ENCODE data around the gene LASP1.
"Not testable (repeated sequence)": the region's sequence is repeated elsewhere in the genome, so short reads cannot be mapped to it uniquely, and the experiment has no call there.

LASP1 gene

DNA sequence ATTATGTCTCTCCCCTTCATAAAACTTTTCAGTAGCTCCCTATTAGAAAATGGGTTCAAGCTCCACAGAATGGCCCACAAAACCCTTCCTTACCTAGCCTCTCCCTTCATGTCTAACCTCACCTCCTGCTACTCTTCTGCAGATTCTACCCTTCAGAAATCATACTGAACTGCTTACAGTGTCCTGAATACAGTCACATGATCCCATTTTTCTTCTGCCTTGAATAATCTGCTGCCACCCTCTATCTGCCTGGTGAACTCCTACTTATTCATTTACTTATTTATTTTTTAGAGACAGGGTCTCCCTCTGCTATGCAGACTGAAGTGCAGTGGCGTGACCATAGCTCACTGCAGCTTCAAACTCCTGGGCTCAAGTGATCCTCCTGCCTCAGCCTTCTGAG, 70.5 kb downstream of the LASP1 start:
- intact Hi-C loops (cut with DNase I; ENCODE audit: low total_unique reads) = no loop called here

DNA sequence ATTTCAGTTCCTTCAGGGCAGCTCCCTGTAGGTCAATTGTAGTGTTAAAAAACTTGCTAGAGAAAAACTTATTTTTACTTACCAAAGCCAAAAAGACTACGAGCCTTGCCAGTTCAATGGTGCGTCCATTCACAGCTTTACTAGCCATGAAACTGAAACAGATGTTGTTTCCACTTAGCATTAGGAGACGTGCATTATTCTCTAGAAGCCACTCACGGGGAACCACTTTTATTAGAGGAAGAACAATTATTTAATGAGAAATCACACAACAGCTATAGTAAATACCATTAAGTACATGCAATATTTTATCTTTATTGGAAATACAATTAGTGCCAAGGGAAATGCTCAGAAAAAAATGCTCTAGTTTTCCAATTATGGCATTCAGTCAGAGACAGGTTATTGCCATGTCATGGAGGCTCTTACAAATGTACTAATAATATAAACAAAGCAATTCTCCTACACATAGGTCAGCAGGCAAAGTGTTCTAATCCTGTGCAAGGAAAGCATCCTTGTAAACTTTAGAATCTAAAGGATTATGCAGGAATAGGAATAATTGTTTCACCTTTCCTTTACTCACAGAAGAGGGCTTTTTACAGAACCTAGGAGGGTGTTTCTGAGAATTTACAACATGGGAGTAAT, 73.0 kb downstream of the LASP1 start:
- H3K9me3 ChIP-seq = no peaks in the 10 kb centered on the region
- H3K36me3 ChIP-seq = no peaks in the 10 kb centered on the region
- DNase-seq = no peak
- peak overlapping the region; percentile 21 to 52 for H3K27ac ChIP-seq
- no peak overlapping the region for H3K4me3 ChIP-seq
- intact Hi-C loops (cut with DNase I; ENCODE audit: low total_unique reads) = no loop called here
- peaks cover 0 to 18% (median 3%) of the 10 kb centered on the region in 4 donors for H3K4me1 ChIP-seq
- no peaks in the 10 kb centered on the region for H3K27me3 ChIP-seq
- TF ChIP-seq, protein P1, sequence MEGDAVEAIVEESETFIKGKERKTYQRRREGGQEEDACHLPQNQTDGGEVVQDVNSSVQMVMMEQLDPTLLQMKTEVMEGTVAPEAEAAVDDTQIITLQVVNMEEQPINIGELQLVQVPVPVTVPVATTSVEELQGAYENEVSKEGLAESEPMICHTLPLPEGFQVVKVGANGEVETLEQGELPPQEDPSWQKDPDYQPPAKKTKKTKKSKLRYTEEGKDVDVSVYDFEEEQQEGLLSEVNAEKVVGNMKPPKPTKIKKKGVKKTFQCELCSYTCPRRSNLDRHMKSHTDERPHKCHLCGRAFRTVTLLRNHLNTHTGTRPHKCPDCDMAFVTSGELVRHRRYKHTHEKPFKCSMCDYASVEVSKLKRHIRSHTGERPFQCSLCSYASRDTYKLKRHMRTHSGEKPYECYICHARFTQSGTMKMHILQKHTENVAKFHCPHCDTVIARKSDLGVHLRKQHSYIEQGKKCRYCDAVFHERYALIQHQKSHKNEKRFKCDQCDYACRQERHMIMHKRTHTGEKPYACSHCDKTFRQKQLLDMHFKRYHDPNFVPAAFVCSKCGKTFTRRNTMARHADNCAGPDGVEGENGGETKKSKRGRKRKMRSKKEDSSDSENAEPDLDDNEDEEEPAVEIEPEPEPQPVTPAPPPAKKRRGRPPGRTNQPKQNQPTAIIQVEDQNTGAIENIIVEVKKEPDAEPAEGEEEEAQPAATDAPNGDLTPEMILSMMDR (IDR thresholded peaks at IDR 0.05) = no peak

More for the DNA sequence above, 70.5 kb downstream of the LASP1 start:
- no peak for DNase-seq
- no peaks in the 10 kb centered on the region for H3K9me3 ChIP-seq
- H3K27ac ChIP-seq = no peak overlapping the region
- TF ChIP-seq, protein P1 (IDR thresholded peaks at IDR 0.05) = no peak
- H3K4me3 ChIP-seq = no peak overlapping the region
- peaks cover 0 to 30% (median 3%) of the 10 kb centered on the region in 4 donors for H3K4me1 ChIP-seq
- H3K27me3 ChIP-seq = no peaks in the 10 kb centered on the region
- no peaks in the 10 kb centered on the region for H3K36me3 ChIP-seq

DNA sequence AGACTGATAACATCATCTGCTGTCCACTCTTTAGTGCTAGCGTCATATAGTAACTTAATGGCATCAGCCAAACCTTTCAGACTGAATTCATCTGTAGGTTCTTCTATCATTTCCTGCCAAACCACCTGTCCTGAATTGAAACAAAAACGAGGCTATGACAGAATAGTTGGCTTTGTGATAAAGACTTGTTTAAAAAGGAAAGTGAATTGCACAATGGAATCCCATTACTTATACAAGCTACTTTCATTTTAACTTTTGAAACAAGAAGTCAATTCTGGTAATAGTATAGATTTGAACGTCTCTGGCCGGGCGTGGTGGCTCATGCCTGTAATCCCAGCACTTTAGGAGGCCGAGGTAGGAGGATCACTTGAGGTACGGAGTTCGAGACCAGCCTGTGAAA, 73.7 kb downstream of the LASP1 start:
- TF ChIP-seq, protein P1 (IDR thresholded peaks at IDR 0.05) = no peak
- no peak overlapping the region for H3K4me3 ChIP-seq
- no peak for DNase-seq
- H3K9me3 ChIP-seq = no peaks in the 10 kb centered on the region
- H3K4me1 ChIP-seq = peaks cover 0 to 13% (median 3%) of the 10 kb centered on the region in 4 donors
- no peaks in the 10 kb centered on the region for H3K27me3 ChIP-seq
- H3K36me3 ChIP-seq = no peaks in the 10 kb centered on the region
- peak overlapping the region in 1 of 2 donors; percentile 52 for H3K27ac ChIP-seq
- intact Hi-C loops (cut with DNase I; ENCODE audit: low total_unique reads) = no loop called here

DNA sequence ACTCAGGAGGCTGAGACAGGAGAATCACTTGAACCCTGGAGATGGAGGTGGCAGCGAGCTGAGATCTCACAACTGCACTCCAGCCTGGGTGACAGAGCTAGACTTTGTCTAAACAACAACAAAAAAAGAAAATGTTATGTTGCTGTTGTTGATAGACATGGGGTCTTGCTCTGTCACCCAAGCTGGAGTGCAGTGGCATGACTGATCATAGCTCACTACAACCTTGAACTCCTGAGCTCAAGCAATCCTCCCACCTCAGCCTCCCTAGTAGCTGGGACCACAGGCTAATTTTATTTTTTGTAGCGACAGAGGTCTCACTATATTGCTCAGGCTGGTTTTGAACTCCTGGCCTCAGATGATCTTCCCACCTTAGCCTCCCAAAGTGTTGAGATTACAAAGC, 77.3 kb downstream of the LASP1 start:
- Histone ChIP-seq H3K27ac (no peak overlapping the region), H3K27me3 (no peaks in the 10 kb centered on the region), H3K4me1 (peaks cover 0 to 13% (median 3%) of the 10 kb centered on the region in 4 donors), H3K9me3 (no peaks in the 10 kb centered on the region), H3K4me3 (no peak overlapping the region), H3K36me3 (no peaks in the 10 kb centered on the region)
- intact Hi-C loops (cut with DNase I; ENCODE audit: low total_unique reads) = no loop called here
- DNase-seq = no peak
- TF ChIP-seq, protein P1 (IDR thresholded peaks at IDR 0.05) = no peak

DNA sequence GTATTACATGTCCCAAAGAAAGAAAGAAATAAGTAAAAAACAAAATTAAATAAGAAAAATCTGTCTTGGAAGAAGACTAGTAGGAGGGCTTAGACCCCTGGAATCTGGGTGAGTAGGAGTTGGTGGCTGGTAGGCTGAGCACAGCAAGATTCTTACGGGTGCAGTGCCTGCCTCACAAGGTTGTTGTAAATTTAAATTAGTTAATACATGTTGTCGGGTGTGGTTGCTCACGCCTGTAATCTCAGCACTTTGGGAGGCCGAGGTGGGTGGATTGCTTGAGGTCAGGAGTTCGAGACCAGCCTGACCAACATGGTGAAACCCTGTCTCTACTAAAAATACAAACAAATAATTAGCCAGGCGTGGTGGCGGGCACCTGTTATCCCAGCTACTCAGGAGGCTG, 83.9 kb downstream of the LASP1 start:
- H3K9me3 ChIP-seq; H3K27me3 ChIP-seq; H3K36me3 ChIP-seq; H3K27ac ChIP-seq; DNase-seq; intact Hi-C loops (cut with DNase I; ENCODE audit: low total_unique reads); H3K4me3 ChIP-seq: not testable (repeated sequence)
- H3K4me1 ChIP-seq = peaks cover 0 to 17% (median under 1%) of the 10 kb centered on the region in 4 donors

DNA sequence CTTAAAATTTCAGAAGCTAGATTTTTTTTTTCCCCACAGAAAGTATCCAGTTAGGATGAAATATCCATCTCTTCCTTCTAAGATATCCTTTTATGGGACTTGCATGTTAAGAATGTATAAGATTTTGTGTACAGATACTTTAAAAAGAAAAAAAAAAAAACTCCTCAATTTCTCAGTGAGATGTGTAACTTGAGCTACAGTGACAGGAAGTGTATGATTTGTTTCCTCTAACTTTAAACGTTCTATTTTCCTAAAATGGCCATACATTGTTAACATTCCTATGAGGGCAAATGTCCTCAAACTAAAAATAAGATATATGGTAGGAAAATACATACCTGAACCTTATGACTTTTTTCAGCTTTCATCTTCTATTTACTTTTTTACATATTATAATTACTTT, 88.5 kb downstream of the LASP1 start:
- Histone ChIP-seq H3K9me3 (no peaks in the 10 kb centered on the region), H3K36me3 (no peaks in the 10 kb centered on the region), H3K27me3 (no peaks in the 10 kb centered on the region), H3K27ac (peak overlapping the region; percentile 13 to 58), H3K4me3 (no peak overlapping the region), H3K4me1 (peaks cover 0 to 22% (median 2%) of the 10 kb centered on the region in 4 donors)
- intact Hi-C loops (cut with DNase I; ENCODE audit: low total_unique reads) = no loop called here
- TF ChIP-seq, protein P1 (IDR thresholded peaks at IDR 0.05) = no peak
- DNase-seq = no peak
